ENCODE data around the gene PIK3C3. TPM values are rescaled to one million over a fixed set of nuclear protein-coding genes. Genes with fewer than 3 reads are reported as not detected.

Gene PIK3C3
- total RNA-seq, 4 donors from 2014 or later, result 20.2 to 70.7 (median 45.2) TPM

DNA sequence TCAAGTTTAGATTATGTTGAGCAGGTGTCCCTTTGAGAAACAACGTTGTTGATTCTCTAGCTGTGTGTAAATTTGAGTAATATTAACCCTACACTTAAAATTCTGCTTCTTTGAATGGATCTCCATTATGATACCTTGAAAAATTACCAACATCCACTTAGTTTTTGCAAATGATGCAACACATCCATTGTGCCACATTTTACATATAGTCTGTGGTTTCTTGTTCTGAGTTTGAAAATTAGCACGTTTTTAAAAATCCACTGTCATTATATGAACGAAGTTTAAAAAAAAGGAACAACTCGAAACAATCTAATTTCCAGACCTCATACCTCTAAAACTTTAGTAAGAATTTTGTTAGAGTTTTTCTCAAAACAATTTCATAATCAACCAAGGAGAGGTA is 37.7 kb downstream of the PIK3C3 start:
- no peak for DNase-seq
- no peaks in the 10 kb centered on the region for H3K27me3 ChIP-seq
- TF ChIP-seq POLR2AphosphoS5 (IDR thresholded peaks at IDR 0.05), result no peak
- TF ChIP-seq POLR2A (IDR thresholded peaks at IDR 0.05), result no peak
- TF ChIP-seq, protein P1, sequence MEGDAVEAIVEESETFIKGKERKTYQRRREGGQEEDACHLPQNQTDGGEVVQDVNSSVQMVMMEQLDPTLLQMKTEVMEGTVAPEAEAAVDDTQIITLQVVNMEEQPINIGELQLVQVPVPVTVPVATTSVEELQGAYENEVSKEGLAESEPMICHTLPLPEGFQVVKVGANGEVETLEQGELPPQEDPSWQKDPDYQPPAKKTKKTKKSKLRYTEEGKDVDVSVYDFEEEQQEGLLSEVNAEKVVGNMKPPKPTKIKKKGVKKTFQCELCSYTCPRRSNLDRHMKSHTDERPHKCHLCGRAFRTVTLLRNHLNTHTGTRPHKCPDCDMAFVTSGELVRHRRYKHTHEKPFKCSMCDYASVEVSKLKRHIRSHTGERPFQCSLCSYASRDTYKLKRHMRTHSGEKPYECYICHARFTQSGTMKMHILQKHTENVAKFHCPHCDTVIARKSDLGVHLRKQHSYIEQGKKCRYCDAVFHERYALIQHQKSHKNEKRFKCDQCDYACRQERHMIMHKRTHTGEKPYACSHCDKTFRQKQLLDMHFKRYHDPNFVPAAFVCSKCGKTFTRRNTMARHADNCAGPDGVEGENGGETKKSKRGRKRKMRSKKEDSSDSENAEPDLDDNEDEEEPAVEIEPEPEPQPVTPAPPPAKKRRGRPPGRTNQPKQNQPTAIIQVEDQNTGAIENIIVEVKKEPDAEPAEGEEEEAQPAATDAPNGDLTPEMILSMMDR (IDR thresholded peaks at IDR 0.05), result no peak
- no peak for TF ChIP-seq EP300 (IDR thresholded peaks at IDR 0.05; ENCODE audit: low read depth)
- H3K4me3 ChIP-seq, result no peak overlapping the region
- H3K27ac ChIP-seq, result no peak overlapping the region
- WGBS, 2 donors (ENCODE audit: low coverage in 1 of 2), result 77 to 92% methylated on average over 4 of the region's 4 CpGs
- in situ Hi-C loops (cut with MboI; ENCODE audit: low pct_ligation_motif_present in 1 of 4, low pct_unique_long_range_greater_than_20kb in 1 of 4, low sequenced_read_pairs in 3 of 4), result no loop called here
- H3K4me1 ChIP-seq, result peaks cover 0 to 4% (median 0%) of the 10 kb centered on the region in 4 donors
- no peaks in the 10 kb centered on the region for H3K9me3 ChIP-seq
- peaks cover 0 to 46% (median 7%) of the 10 kb centered on the region in 4 donors for H3K36me3 ChIP-seq
- intact Hi-C loops (cut with DNase I; ENCODE audit: low total_unique reads), result no loop called here

DNA sequence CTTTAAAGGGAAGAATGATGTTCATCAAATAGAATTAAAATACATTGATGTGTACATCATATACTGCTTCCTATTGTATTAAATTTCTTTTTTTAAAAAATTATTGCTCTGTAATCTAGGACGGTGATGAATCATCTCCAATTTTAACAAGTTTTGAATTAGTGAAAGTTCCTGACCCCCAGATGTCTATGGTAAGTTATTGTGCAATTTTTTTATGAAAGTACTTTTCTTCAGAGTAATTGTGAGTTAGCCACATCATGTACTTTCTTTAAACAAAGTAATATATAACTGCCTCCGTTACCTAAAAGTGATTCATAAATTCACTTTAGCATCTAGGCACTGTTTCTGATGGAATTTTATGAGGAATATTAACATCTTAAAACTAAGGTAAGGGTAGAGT is 38.1 kb downstream of the PIK3C3 start:
- H3K27me3 ChIP-seq, result no peaks in the 10 kb centered on the region
- peaks cover 0 to 50% (median 7%) of the 10 kb centered on the region in 4 donors for H3K36me3 ChIP-seq
- H3K4me3 ChIP-seq, result no peak overlapping the region
- DNase-seq, result no peak
- peaks cover 0 to 4% (median 0%) of the 10 kb centered on the region in 4 donors for H3K4me1 ChIP-seq
- WGBS, 2 donors (ENCODE audit: low coverage in 1 of 2), result 79 to 90% methylated on average over 2 of the region's 2 CpGs
- in situ Hi-C loops (cut with MboI; ENCODE audit: low pct_ligation_motif_present in 1 of 4, low pct_unique_long_range_greater_than_20kb in 1 of 4, low sequenced_read_pairs in 3 of 4), result no loop called here
- TF ChIP-seq POLR2A (IDR thresholded peaks at IDR 0.05) (no peak), EP300 (IDR thresholded peaks at IDR 0.05; ENCODE audit: low read depth) (no peak), POLR2AphosphoS5 (IDR thresholded peaks at IDR 0.05) (no peak)
- TF ChIP-seq, protein P1 (IDR thresholded peaks at IDR 0.05), result no peak
- H3K9me3 ChIP-seq, result no peaks in the 10 kb centered on the region
- intact Hi-C loops (cut with DNase I; ENCODE audit: low total_unique reads), result no loop called here
- no peak overlapping the region for H3K27ac ChIP-seq

DNA sequence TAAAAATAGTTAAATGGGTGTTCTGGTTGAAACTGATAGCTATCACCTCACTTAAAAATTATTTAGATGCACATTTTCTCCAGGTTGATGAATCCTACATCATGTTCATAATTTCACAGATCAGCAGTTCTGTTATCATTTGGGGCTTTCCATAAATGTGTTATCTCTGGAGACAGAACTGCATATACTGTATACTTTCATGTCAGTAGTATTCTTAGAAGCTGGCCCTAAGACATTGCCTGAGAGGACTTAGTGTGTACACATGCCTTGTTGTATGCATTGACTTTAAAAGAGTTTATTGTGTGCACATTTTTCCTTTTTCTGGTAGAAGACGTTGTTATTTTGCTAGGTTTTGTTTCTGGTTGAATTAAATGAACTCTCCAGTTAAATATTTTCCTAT is 41.0 kb downstream of the PIK3C3 start:
- in situ Hi-C loops (cut with MboI; ENCODE audit: low pct_ligation_motif_present in 1 of 4, low pct_unique_long_range_greater_than_20kb in 1 of 4, low sequenced_read_pairs in 3 of 4), result no loop called here
- H3K9me3 ChIP-seq, result no peaks in the 10 kb centered on the region
- no peaks in the 10 kb centered on the region for H3K4me1 ChIP-seq
- WGBS, 2 donors (ENCODE audit: low coverage in 1 of 2), result 73 to 89% methylated on average over 1 of the region's 1 CpG
- TF ChIP-seq EP300 (IDR thresholded peaks at IDR 0.05; ENCODE audit: low read depth), result no peak
- no peak for TF ChIP-seq POLR2AphosphoS5 (IDR thresholded peaks at IDR 0.05)
- TF ChIP-seq, protein P1 (IDR thresholded peaks at IDR 0.05), result no peak
- no peak for TF ChIP-seq POLR2A (IDR thresholded peaks at IDR 0.05)
- no peak for DNase-seq
- intact Hi-C loops (cut with DNase I; ENCODE audit: low total_unique reads), result no loop called here
- no peak overlapping the region for H3K4me3 ChIP-seq
- no peaks in the 10 kb centered on the region for H3K27me3 ChIP-seq
- H3K27ac ChIP-seq, result no peak overlapping the region
- H3K36me3 ChIP-seq, result peaks cover 0 to 65% (median 6%) of the 10 kb centered on the region in 4 donors

DNA sequence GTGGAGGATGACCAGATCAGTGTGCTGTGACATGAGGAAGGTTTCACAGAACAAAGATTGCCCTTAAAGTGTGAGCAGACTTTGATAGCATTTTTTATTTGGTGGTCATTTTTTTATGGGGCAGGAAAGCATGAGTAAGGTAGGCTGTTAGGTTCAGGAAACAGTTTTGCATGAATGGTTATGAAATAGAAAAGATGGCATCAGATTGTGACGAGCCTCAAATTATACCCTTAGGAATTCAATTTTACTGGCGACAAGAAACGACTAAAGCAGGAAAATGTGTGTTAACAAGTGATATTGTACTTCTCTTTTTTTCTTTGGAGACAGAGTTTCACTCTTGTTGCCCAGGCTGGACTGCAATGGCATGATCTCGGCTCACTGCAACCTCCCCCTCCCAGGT is 44.7 kb downstream of the PIK3C3 start:
- H3K36me3 ChIP-seq, result peaks cover 0 to 75% (median 8%) of the 10 kb centered on the region in 4 donors
- TF ChIP-seq POLR2A (IDR thresholded peaks at IDR 0.05) (no peak), POLR2AphosphoS5 (IDR thresholded peaks at IDR 0.05) (no peak), EP300 (IDR thresholded peaks at IDR 0.05; ENCODE audit: low read depth) (no peak)
- TF ChIP-seq, protein P1 (IDR thresholded peaks at IDR 0.05), result no peak
- no peaks in the 10 kb centered on the region for H3K9me3 ChIP-seq
- H3K4me3 ChIP-seq, result no peak overlapping the region
- in situ Hi-C loops (cut with MboI; ENCODE audit: low pct_ligation_motif_present in 1 of 4, low pct_unique_long_range_greater_than_20kb in 1 of 4, low sequenced_read_pairs in 3 of 4), result no loop called here
- DNase-seq, result no peak
- H3K27ac ChIP-seq, result no peak overlapping the region
- no peaks in the 10 kb centered on the region for H3K27me3 ChIP-seq
- H3K4me1 ChIP-seq, result no peaks in the 10 kb centered on the region
- intact Hi-C loops (cut with DNase I; ENCODE audit: low total_unique reads), result no loop called here
- 75 to 87% methylated on average over 4 of the region's 4 CpGs for WGBS, 2 donors (ENCODE audit: low coverage in 1 of 2)
